PC-3 (cell line): Measurements from ENCODE around the gene ZNF385A. TPM values are rescaled to one million over a fixed set of nuclear protein-coding genes. Genes with fewer than 3 reads are reported as not detected.
A peak's percentile ranks its signal among the peaks of the same experiment; 100 is the strongest.

Source experiments
- ATAC-seq: fragments of 200-7000 bp; cut with Tn5 transposase; 2 replicates; pipeline ENCODE4 v1.9.1; 2020; ENCODE audit warnings: mild to moderate bottlenecking, moderate library complexity
- BruUV-seq: library from RNA; stranded (reverse); fragments of 400-500 nt; replicated peaks from 2 replicates; lab custom pipeline; 2021; lab: Mats Ljungman, UMichigan
- CTCF ChIA-PET: fragments of 300-600 bp; sonication (Branson Sonifier 250); formaldehyde crosslinking; loops from one replicate; lab custom pipeline; 2022; ENCODE audit warnings: antibody characterized with exemption; lab: Charles Lee
- POLR2A ChIA-PET: fragments of 300-600 bp; sonication (Branson Sonifier 250); formaldehyde crosslinking; loops from one replicate; lab custom pipeline; 2022; ENCODE audit warnings: antibody characterized with exemption; ENCODE audit not compliant: unreplicated experiment; lab: Charles Lee
- DNase-seq: peaks from one replicate; pipeline ENCODE4 v3.0.0-alpha.2; 2015
- H2AFZ ChIP-seq: fragments of 300-600 bp; sonication (generic); 2 replicates; pipeline ENCODE4 v1.6.0; 2016; ENCODE audit warnings: antibody characterized with exemption, low read length
- H3F3A ChIP-seq: fragments of 300-600 bp; sonication (generic); one replicate; pipeline ENCODE4 v1.6.0; 2017; ENCODE audit warnings: antibody characterized with exemption, low read length, control low read depth, mild to moderate bottlenecking; ENCODE audit not compliant: unreplicated experiment
- H3K27ac ChIP-seq: fragments of 300-600 bp; sonication (generic); 2 replicates; pipeline ENCODE4 v1.5.1; 2016; ENCODE audit warnings: mild to moderate bottlenecking, low read length
- H3K27me3 ChIP-seq: fragments of 300-600 bp; sonication (generic); 2 replicates; pipeline ENCODE4 v1.6.1; 2016; ENCODE audit warnings: low read length, mixed read lengths
- H3K36me3 ChIP-seq: fragments of 300-600 bp; sonication (generic); 2 replicates; pipeline ENCODE4 v1.6.1; 2016; ENCODE audit warnings: low read depth, mixed run types, low read length, mixed read lengths
- H3K4me1 ChIP-seq: fragments of 300-600 bp; sonication (generic); 2 replicates; pipeline ENCODE4 v1.5.1; 2016; ENCODE audit warnings: low read length; ENCODE audit not compliant: insufficient read depth
- H3K4me2 ChIP-seq: fragments of 300-600 bp; sonication (generic); 2 replicates; pipeline ENCODE4 v1.6.0; 2016; ENCODE audit warnings: low read length
- H3K4me3 ChIP-seq: fragments of 300-600 bp; sonication (generic); 2 replicates; pipeline ENCODE4 v1.5.1; 2016; ENCODE audit warnings: mild to moderate bottlenecking, low read length, mixed read lengths
- H3K79me2 ChIP-seq: fragments of 300-600 bp; sonication (generic); 2 replicates; pipeline ENCODE4 v1.6.1; 2017; ENCODE audit warnings: low read length, mixed read lengths
- H3K9ac ChIP-seq: fragments of 300-600 bp; sonication (generic); 2 replicates; pipeline ENCODE4 v1.6.0; 2016; ENCODE audit warnings: mild to moderate bottlenecking, low read length
- H3K9me2 ChIP-seq: fragments of 300-600 bp; sonication (generic); replicated peaks from 2 replicates; pipeline ENCODE4 v1.6.1; 2016; ENCODE audit warnings: mixed run types, low read length, mixed read lengths
- H3K9me3 ChIP-seq: fragments of 300-600 bp; sonication (generic); 2 replicates; pipeline ENCODE4 v1.6.1; 2016; ENCODE audit warnings: low read length, mixed read lengths
- H4K20me1 ChIP-seq: fragments of 300-600 bp; sonication (generic); 2 replicates; pipeline ENCODE4 v1.6.1; 2016; ENCODE audit warnings: low read length, mixed read lengths
- EZH2 ChIP-seq: fragments of 300-600 bp; sonication (generic); IDR thresholded peaks from one replicate; pipeline ENCODE4 v1.6.1; 2017; ENCODE audit warnings: antibody characterized with exemption, mild to moderate bottlenecking, low read length; ENCODE audit not compliant: unreplicated experiment
- EZH2phosphoT487 ChIP-seq: fragments of 300-600 bp; sonication (generic); IDR thresholded peaks from 2 replicates; pipeline ENCODE4 v1.6.1; 2018; ENCODE audit warnings: mild to moderate bottlenecking, antibody characterized with exemption, low read length, borderline replicate concordance
- intact Hi-C: fragments of 100-400 bp; cut with micrococcal nuclease; formaldehyde crosslinking; loops from 2 replicates; pipeline ENCODE4 v1.9.0; 2023
- total RNA-seq: library from RNA; depleted of rRNA; stranded (reverse); fragments of >200 nt; gene quantifications from 2 replicates; pipeline ENCODE4 v1.2.3, GENCODE V29; 2014
- TF ChIP-seq, protein P1 (sequence below): fragments of 300-600 bp; sonication (generic); conservative IDR thresholded peaks from 2 replicates; pipeline ENCODE4 v1.5.1; 2017; ENCODE audit warnings: antibody characterized with exemption, low read depth, mild to moderate bottlenecking, low read length

The ZNF385A gene
- total RNA-seq, 1 experiment from 2014 or later: 1.8 TPM

GRCh38 chr12:54363047-54363446, 21.5 kb downstream of the ZNF385A start:
- CTCF ChIA-PET: no interaction called here
- H3K4me2 ChIP-seq: no peak overlapping the region
- H3F3A ChIP-seq: no peaks in the 10 kb centered on the region
- no peak overlapping the region for H3K27ac ChIP-seq
- H3K9ac ChIP-seq: no peak overlapping the region
- H3K4me3 ChIP-seq: no peak overlapping the region
- DNase-seq (no peak), ATAC-seq (no peak)
- no peak overlapping the region for H2AFZ ChIP-seq
- H3K79me2 ChIP-seq: no peaks in the 10 kb centered on the region
- intact Hi-C loops: no loop called here
- TF ChIP-seq EZH2phosphoT487 (no peak), EZH2 (no peak)
- TF ChIP-seq, protein P1, sequence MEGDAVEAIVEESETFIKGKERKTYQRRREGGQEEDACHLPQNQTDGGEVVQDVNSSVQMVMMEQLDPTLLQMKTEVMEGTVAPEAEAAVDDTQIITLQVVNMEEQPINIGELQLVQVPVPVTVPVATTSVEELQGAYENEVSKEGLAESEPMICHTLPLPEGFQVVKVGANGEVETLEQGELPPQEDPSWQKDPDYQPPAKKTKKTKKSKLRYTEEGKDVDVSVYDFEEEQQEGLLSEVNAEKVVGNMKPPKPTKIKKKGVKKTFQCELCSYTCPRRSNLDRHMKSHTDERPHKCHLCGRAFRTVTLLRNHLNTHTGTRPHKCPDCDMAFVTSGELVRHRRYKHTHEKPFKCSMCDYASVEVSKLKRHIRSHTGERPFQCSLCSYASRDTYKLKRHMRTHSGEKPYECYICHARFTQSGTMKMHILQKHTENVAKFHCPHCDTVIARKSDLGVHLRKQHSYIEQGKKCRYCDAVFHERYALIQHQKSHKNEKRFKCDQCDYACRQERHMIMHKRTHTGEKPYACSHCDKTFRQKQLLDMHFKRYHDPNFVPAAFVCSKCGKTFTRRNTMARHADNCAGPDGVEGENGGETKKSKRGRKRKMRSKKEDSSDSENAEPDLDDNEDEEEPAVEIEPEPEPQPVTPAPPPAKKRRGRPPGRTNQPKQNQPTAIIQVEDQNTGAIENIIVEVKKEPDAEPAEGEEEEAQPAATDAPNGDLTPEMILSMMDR: no peak
- no peaks in the 10 kb centered on the region for H3K27me3 ChIP-seq
- H3K4me1 ChIP-seq: peaks cover 24% of the 10 kb centered on the region
- H4K20me1 ChIP-seq: no peaks in the 10 kb centered on the region
- H3K9me3 ChIP-seq: no peaks in the 10 kb centered on the region
- no peaks in the 10 kb centered on the region for H3K9me2 ChIP-seq
- POLR2A ChIA-PET: interaction anchor here (0.9 kb wide), 1 partner anchor 16 kb away, joined by 3 read pairs; no protein-coding TSS in a partner anchor
- no peaks in the 10 kb centered on the region for H3K36me3 ChIP-seq
- no TSS peak for BruUV-seq

GRCh38 chr12:54360717-54361456, 23.6 kb downstream of the ZNF385A start:
- Histone ChIP-seq H3K4me3 (no peak overlapping the region), H3K36me3 (no peaks in the 10 kb centered on the region), H3K4me1 (peaks cover 28% of the 10 kb centered on the region), H3K27ac (0 out of 2 replicates have a peak overlapping the region, but pooled peaks have one; percentile 74), H3K27me3 (no peaks in the 10 kb centered on the region), H3K79me2 (no peaks in the 10 kb centered on the region), H3K9ac (no peak overlapping the region), H3F3A (no peaks in the 10 kb centered on the region), H3K9me3 (no peaks in the 10 kb centered on the region), H3K4me2 (peak overlapping the region; percentile 4; the same call in 1 of the 2 replicates), H4K20me1 (no peaks in the 10 kb centered on the region), H2AFZ (peak overlapping the region; percentile 4; the same call in 1 of the 2 replicates), H3K9me2 (no peaks in the 10 kb centered on the region)
- no peak for TF ChIP-seq EZH2phosphoT487
- no peak for TF ChIP-seq EZH2
- TF ChIP-seq, protein P1: peak; percentile 96
- POLR2A ChIA-PET: no interaction called here
- intact Hi-C loops: loop anchor here (1.0 to 2.0 kb wide), 3 partner anchors 66 to 141 kb away; no protein-coding TSS in a partner anchor
- DNase-seq (peak; percentile 86), ATAC-seq (peak; percentile 37)
- CTCF ChIA-PET: interaction anchor here (0.6 to 1.1 kb wide), 2 partner anchors 36 to 107 kb away, joined by 4 to 8 read pairs; partner anchors contain the start of gene COPZ1
- no TSS peak for BruUV-seq
